ENCODE data around the gene ZGRF1. TPM values are rescaled to one million over a fixed set of nuclear protein-coding genes. Genes with fewer than 3 reads are reported as not detected.

The ZGRF1 gene
- total and polyA plus RNA-seq, 2 donors (not counting 3 experiments of a cell fraction or from before 2014, with no cell fraction given) = 2.4 to 14.4 TPM

DNA sequence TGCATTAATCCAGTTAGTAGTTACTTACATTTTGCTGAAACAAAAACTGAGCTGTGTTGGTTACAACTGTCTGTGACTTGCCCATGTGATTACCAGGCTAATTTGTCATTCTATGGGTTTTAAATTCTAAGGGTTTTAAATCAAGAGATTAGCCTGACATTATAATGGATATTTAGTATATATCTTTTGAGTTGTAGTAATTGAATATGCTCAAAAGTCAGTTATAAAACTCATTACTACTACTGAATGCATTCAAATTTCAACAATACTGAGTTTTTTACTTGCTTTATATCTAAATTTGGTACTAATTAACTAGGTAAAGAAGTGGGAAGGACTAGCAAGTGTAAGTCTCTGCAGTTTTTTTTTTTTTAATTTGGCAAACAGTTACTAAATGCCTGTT lies 14.9 kb upstream of the ZGRF1 start:
- H2AFZ ChIP-seq (ENCODE audit: low read depth, low read length) = no peak overlapping the region
- CTCF ChIA-PET = no interaction called here
- no peak overlapping the region for H3K4me2 ChIP-seq (ENCODE audit: insufficient read depth, low read length)
- no peaks in the 10 kb centered on the region for H3K9me1 ChIP-seq (replicated peaks; ENCODE audit: control insufficient read depth, extremely low read depth, insufficient read depth, low read length)
- BruUV-seq (replicated peaks) = no TSS peak
- dilution Hi-C loops (cut with MboI; ENCODE audit: extremely low pct_ligation_motif_present, low sequenced_read_pairs) = no loop called here
- no peaks in the 10 kb centered on the region for H3K27me3 ChIP-seq (ENCODE audit: control insufficient read depth in 2 of 2, insufficient read depth in 2 of 2, low read length in 2 of 2)
- no peak overlapping the region for H3K27ac ChIP-seq (ENCODE audit: insufficient read depth, low read depth, low read length)
- no peaks in the 10 kb centered on the region for H3K4me1 ChIP-seq (ENCODE audit: control insufficient read depth, extremely low read depth, insufficient read depth, low read length)
- H3K79me2 ChIP-seq (ENCODE audit: control insufficient read depth, insufficient read depth, low read length) = no peaks in the 10 kb centered on the region
- FAIRE-seq (no peak), DNase-seq (ENCODE audit: low read depth, low spot score) (no peak)
- H3K4me3 ChIP-seq (replicated peaks in 1 of 3; ENCODE audit: insufficient read depth in 1 of 3, low read depth in 1 of 3, low read length in 3 of 3) = no peak overlapping the region
- TF ChIP-seq EZH2 (IDR thresholded peaks at IDR 0.05; ENCODE audit: borderline replicate concordance, low read depth, low read length, severe bottlenecking) (no peak), JUN (IDR thresholded peaks at IDR 0.05; ENCODE audit: borderline replicate concordance, insufficient read depth, insufficient read length, low read depth) (no peak)
- H3K36me3 ChIP-seq (ENCODE audit: control insufficient read depth in 2 of 2, extremely low read depth in 1 of 2, insufficient read depth in 2 of 2, low read length in 2 of 2) = peaks cover 8 to 17% of the 10 kb centered on the region in 2 experiments
- intact Hi-C loops (cut with micrococcal nuclease) = no loop called here
- POLR2A ChIA-PET = no interaction called here
- H3K9me3 ChIP-seq (replicated peaks; ENCODE audit: control insufficient read depth, insufficient read depth, low read length) = no peaks in the 10 kb centered on the region
- no peaks in the 10 kb centered on the region for H4K20me1 ChIP-seq (replicated peaks; ENCODE audit: control insufficient read depth, extremely low read depth, insufficient read depth, low read length)
- H3K9ac ChIP-seq (replicated peaks; ENCODE audit: extremely low read depth, insufficient read depth, low read length) = no peak overlapping the region

DNA sequence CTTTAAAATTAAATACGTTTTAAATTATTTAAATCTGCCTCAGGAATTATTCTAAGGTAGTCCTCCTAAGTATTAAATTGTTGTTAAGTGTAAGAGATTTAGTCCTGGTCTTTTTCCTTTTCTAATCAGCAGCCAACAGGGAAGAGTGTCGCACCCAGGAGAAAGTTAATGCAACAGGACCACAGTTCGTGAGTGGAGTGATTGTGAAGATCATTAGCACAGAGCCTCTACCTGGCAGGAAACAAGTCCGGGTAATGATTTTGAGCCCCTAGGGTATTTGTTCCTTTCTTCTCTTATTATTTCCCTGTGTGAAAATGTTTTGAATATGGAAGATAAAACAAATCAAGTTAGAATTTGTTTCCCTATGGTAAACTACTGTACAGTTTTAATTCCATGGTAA lies 13.6 kb upstream of the ZGRF1 start:
- FAIRE-seq (no peak), DNase-seq (ENCODE audit: low read depth, low spot score) (no peak)
- intact Hi-C loops (cut with micrococcal nuclease) (no loop called here), dilution Hi-C loops (cut with MboI; ENCODE audit: extremely low pct_ligation_motif_present, low sequenced_read_pairs) (no loop called here)
- no peaks in the 10 kb centered on the region for H3K9me1 ChIP-seq (replicated peaks; ENCODE audit: control insufficient read depth, extremely low read depth, insufficient read depth, low read length)
- ChIA-PET POLR2A (no interaction called here), CTCF (no interaction called here)
- no peak overlapping the region for H3K27ac ChIP-seq (ENCODE audit: insufficient read depth, low read depth, low read length)
- H3K36me3 ChIP-seq (ENCODE audit: control insufficient read depth in 2 of 2, extremely low read depth in 1 of 2, insufficient read depth in 2 of 2, low read length in 2 of 2) = peaks cover 8 to 17% of the 10 kb centered on the region in 2 experiments
- H3K27me3 ChIP-seq (ENCODE audit: control insufficient read depth in 2 of 2, insufficient read depth in 2 of 2, low read length in 2 of 2) = no peaks in the 10 kb centered on the region
- no TSS peak for BruUV-seq (replicated peaks)
- H3K79me2 ChIP-seq (ENCODE audit: control insufficient read depth, insufficient read depth, low read length) = no peaks in the 10 kb centered on the region
- no peak overlapping the region for H3K4me2 ChIP-seq (ENCODE audit: insufficient read depth, low read length)
- no peaks in the 10 kb centered on the region for H4K20me1 ChIP-seq (replicated peaks; ENCODE audit: control insufficient read depth, extremely low read depth, insufficient read depth, low read length)
- H3K9ac ChIP-seq (replicated peaks; ENCODE audit: extremely low read depth, insufficient read depth, low read length) = no peak overlapping the region
- no peaks in the 10 kb centered on the region for H3K9me3 ChIP-seq (replicated peaks; ENCODE audit: control insufficient read depth, insufficient read depth, low read length)
- no peak overlapping the region for H2AFZ ChIP-seq (ENCODE audit: low read depth, low read length)
- H3K4me3 ChIP-seq (replicated peaks in 1 of 3; ENCODE audit: insufficient read depth in 1 of 3, low read depth in 1 of 3, low read length in 3 of 3) = no peak overlapping the region
- no peaks in the 10 kb centered on the region for H3K4me1 ChIP-seq (ENCODE audit: control insufficient read depth, extremely low read depth, insufficient read depth, low read length)
- TF ChIP-seq, protein P1, sequence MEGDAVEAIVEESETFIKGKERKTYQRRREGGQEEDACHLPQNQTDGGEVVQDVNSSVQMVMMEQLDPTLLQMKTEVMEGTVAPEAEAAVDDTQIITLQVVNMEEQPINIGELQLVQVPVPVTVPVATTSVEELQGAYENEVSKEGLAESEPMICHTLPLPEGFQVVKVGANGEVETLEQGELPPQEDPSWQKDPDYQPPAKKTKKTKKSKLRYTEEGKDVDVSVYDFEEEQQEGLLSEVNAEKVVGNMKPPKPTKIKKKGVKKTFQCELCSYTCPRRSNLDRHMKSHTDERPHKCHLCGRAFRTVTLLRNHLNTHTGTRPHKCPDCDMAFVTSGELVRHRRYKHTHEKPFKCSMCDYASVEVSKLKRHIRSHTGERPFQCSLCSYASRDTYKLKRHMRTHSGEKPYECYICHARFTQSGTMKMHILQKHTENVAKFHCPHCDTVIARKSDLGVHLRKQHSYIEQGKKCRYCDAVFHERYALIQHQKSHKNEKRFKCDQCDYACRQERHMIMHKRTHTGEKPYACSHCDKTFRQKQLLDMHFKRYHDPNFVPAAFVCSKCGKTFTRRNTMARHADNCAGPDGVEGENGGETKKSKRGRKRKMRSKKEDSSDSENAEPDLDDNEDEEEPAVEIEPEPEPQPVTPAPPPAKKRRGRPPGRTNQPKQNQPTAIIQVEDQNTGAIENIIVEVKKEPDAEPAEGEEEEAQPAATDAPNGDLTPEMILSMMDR (IDR thresholded peaks at IDR 0.05; ENCODE audit: extremely low read depth in 1 of 2, insufficient read depth in 1 of 2, low read depth in 1 of 2, low read length in 2 of 2) = no peak
- TF ChIP-seq EZH2 (IDR thresholded peaks at IDR 0.05; ENCODE audit: borderline replicate concordance, low read depth, low read length, severe bottlenecking) (no peak), FOS (IDR thresholded peaks at IDR 0.05; ENCODE audit: borderline replicate concordance, insufficient read depth, low read length) (no peak), MYC (IDR thresholded peaks at IDR 0.05; ENCODE audit: low read depth, low read length) (no peak)
- TF ChIP-seq, protein P2, sequence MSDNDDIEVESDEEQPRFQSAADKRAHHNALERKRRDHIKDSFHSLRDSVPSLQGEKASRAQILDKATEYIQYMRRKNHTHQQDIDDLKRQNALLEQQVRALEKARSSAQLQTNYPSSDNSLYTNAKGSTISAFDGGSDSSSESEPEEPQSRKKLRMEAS (IDR thresholded peaks at IDR 0.05; ENCODE audit: insufficient read depth, insufficient read length) = no peak

Data from endothelial cell of umbilical vein (primary cell).